Testis (tissue), 3 donors: ENCODE measurements around the gene KLK15. TPM values are rescaled to one million over a fixed set of nuclear protein-coding genes. Genes with fewer than 3 reads are reported as not detected.

ENCODE experiments used
- DNase-seq: peaks from one replicate; pipeline ENCODE4 v3.0.0-alpha.2; 2019
- H3K27ac ChIP-seq, 2 donors: fragments of 200-600 bp; sonication (generic); one replicate each; pipeline ENCODE4 v1.5.1; 2019
- H3K27me3 ChIP-seq: fragments of 200-600 bp; sonication (generic); one replicate; pipeline ENCODE4 v1.5.1; 2019
- H3K36me3 ChIP-seq: fragments of 200-600 bp; sonication (generic); one replicate; pipeline ENCODE4 v1.5.1; 2017; ENCODE audit warnings: low read depth; ENCODE audit errors: missing control alignments
- H3K4me1 ChIP-seq: fragments of 200-600 bp; sonication (generic); one replicate; pipeline ENCODE4 v1.5.1; 2019
- H3K4me3 ChIP-seq, 2 donors: fragments of 200-600 bp; sonication (generic); one replicate each; pipeline ENCODE4 v1.5.1; 2017 to 2019
- H3K9me3 ChIP-seq: fragments of 200-600 bp; sonication (generic); one replicate; pipeline ENCODE4 v1.5.1; 2017
- POLR2A ChIP-seq: fragments of 450-650 bp; IDR thresholded peaks from one replicate; pipeline ENCODE4 v1.6.1; 2017; ENCODE audit warnings: antibody characterized with exemption, mild to moderate bottlenecking, moderate library complexity
- WGBS, 2 donors: methylation state at CpG; one replicate each; pipeline ENCODE4 v1.1.5; 2018; 5-methylcytosine and 5-hydroxymethylcytosine counted together
- intact Hi-C: fragments of 100-400 bp; cut with DNase I; formaldehyde crosslinking; loops from one replicate; pipeline ENCODE4 v1.15.1; 2023; ENCODE audit warnings: low total_unique reads
- polyA plus RNA-seq: library from polyadenylated mRNA; stranded (reverse); fragments of 350-450 nt; fragmentation: Illumina TruSeq; extraction: RNeasy Lipid Tissue Mini Kit (QIAGEN cat#74804); gene quantifications from one replicate; pipeline ENCODE4 v1.2.3, GENCODE V29; 2014; ENCODE audit warnings: low read depth, low replicate concordance; ENCODE audit not compliant: insufficient read depth
- total RNA-seq, 2 donors: library from RNA; depleted of rRNA; stranded (reverse); fragments of >200 nt; gene quantifications; one replicate each; pipeline ENCODE4 v1.2.3, GENCODE V29; 2016
- TF ChIP-seq, protein P1 (sequence below), 3 experiments: fragments of 450-650 bp in 2 of 3; fragments of 200-600 bp in 1 of 3; sonication (generic) in 1 of 3; IDR thresholded peaks; one replicate each; pipeline ENCODE4 v1.5.1; 2016 to 2019; ENCODE audit warnings: antibody characterized with exemption in 3 of 3, mild to moderate bottlenecking in 2 of 3, moderate library complexity in 1 of 3

KLK15 gene
- total and polyA plus RNA-seq, 3 donors from 2014 or later, result 5.5 to 9.0 (median 7.4) TPM

DNA sequence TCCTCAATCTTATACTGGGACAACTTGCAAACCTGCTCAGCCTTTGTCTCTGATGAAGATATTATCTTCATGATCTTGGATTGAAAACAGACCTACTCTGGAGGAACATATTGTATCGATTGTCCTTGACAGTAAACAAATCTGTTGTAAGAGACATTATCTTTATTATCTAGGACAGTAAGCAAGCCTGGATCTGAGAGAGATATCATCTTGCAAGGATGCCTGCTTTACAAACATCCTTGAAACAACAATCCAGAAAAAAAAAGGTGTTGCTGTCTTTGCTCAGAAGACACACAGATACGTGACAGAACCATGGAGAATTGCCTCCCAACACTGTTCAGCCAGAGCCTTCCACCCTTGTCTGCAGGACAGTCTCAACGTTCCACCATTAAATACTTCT lies 17.4 kb upstream of the KLK15 start:
- H3K27me3 ChIP-seq, result no peaks in the 10 kb centered on the region
- no peaks in the 10 kb centered on the region for H3K36me3 ChIP-seq
- WGBS, 2 donors, result 68 to 73% methylated on average over 3 of the region's 3 CpGs
- no peak overlapping the region for H3K4me3 ChIP-seq
- no peak overlapping the region for H3K27ac ChIP-seq
- TF ChIP-seq, protein P1, sequence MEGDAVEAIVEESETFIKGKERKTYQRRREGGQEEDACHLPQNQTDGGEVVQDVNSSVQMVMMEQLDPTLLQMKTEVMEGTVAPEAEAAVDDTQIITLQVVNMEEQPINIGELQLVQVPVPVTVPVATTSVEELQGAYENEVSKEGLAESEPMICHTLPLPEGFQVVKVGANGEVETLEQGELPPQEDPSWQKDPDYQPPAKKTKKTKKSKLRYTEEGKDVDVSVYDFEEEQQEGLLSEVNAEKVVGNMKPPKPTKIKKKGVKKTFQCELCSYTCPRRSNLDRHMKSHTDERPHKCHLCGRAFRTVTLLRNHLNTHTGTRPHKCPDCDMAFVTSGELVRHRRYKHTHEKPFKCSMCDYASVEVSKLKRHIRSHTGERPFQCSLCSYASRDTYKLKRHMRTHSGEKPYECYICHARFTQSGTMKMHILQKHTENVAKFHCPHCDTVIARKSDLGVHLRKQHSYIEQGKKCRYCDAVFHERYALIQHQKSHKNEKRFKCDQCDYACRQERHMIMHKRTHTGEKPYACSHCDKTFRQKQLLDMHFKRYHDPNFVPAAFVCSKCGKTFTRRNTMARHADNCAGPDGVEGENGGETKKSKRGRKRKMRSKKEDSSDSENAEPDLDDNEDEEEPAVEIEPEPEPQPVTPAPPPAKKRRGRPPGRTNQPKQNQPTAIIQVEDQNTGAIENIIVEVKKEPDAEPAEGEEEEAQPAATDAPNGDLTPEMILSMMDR (IDR thresholded peaks at IDR 0.05), result no peak
- no peak for TF ChIP-seq POLR2A
- H3K4me1 ChIP-seq, result no peaks in the 10 kb centered on the region
- no peaks in the 10 kb centered on the region for H3K9me3 ChIP-seq
- intact Hi-C loops, result no loop called here
- DNase-seq, result no peak

DNA sequence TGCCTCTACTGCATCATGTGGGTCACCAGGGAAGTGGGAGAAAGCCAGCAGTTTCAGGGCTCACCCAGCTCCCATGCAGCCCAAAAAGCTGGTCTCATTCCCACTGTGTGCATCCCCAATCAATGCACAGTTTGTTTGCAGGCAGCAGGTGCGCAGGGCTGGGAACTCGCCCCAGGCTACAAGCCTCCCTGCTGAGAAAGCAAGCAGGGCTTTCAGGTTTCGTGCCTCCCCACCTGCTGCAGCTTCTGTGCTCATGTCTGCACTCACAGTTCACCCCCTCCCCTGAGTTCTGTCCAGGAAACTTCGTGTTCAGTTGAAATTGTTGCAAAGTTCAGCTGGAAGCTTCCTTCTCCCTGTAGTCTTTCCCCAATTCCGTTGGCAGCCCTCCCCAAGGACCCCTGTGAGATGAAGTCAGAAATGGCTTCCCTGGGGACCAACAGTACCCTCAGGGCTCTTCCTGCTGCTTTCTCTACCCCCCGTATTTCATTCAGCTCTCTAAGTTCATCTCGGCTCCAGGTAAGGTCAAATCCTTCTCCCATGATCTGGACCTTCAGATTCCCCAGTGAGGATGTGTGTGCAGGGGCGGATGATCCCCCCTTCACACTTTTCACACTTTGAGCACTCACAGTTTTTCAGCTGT lies 11.0 kb upstream of the KLK15 start:
- Histone ChIP-seq H3K36me3 (no peaks in the 10 kb centered on the region), H3K4me1 (no peaks in the 10 kb centered on the region), H3K27ac (no peak overlapping the region), H3K9me3 (no peaks in the 10 kb centered on the region), H3K27me3 (no peaks in the 10 kb centered on the region), H3K4me3 (no peak overlapping the region)
- intact Hi-C loops, result no loop called here
- DNase-seq, result no peak
- TF ChIP-seq, protein P1 (IDR thresholded peaks at IDR 0.05), result no peak
- TF ChIP-seq POLR2A, result no peak
- WGBS, 2 donors, result 69 to 72% methylated on average over 8 of the region's 8 CpGs

DNA sequence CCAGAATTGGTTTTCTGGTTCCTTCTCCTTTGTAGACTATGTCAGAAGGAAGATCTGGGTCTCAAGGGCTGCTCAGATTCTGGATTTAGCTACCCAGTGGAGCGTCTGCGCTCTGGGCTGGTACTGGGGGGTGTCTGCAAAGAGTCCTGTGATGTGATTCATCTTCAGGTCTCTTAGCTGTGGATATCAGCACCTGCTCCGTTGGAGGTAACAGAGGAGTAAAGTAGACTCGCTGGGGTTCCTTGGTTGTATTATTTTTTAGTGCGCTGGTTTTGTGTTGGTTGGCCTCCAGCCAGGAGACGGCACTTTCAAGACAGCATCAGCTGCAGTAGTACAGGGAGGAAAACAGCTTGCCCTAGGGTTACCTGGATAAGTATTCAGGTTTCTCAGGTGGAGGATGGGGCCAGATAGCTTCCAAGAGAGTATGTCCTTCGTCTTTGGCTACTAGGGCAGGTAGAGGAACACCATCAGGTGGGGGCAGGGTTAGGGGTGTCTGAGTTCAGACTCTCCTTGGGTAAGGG lies 10.4 kb upstream of the KLK15 start:
- Histone ChIP-seq H3K4me1 (no peaks in the 10 kb centered on the region), H3K4me3 (no peak overlapping the region), H3K36me3 (no peaks in the 10 kb centered on the region), H3K9me3 (no peaks in the 10 kb centered on the region), H3K27me3 (no peaks in the 10 kb centered on the region), H3K27ac (no peak overlapping the region)
- WGBS, 2 donors, result 84% methylated on average over 7 of the region's 7 CpGs
- no peak for DNase-seq
- TF ChIP-seq POLR2A, result no peak
- TF ChIP-seq, protein P1 (IDR thresholded peaks at IDR 0.05), result no peak
- intact Hi-C loops, result no loop called here

- TF ChIP-seq, protein P1 (IDR thresholded peaks at IDR 0.05), result no peak
- no peak for TF ChIP-seq POLR2A
- intact Hi-C loops, result no loop called here
- Histone ChIP-seq H3K36me3 (no peaks in the 10 kb centered on the region), H3K4me1 (no peaks in the 10 kb centered on the region), H3K27me3 (no peaks in the 10 kb centered on the region), H3K4me3 (no peak overlapping the region), H3K27ac (no peak overlapping the region), H3K9me3 (no peaks in the 10 kb centered on the region)
- 94 to 100% methylated on average over 2 of the region's 2 CpGs for whole genome bisulfite sequencing, 2 donors
- no peak for DNase-seq
Observed at GRCh38 chr19:50843205-50843604, 9.8 kb upstream of the KLK15 start.

DNA sequence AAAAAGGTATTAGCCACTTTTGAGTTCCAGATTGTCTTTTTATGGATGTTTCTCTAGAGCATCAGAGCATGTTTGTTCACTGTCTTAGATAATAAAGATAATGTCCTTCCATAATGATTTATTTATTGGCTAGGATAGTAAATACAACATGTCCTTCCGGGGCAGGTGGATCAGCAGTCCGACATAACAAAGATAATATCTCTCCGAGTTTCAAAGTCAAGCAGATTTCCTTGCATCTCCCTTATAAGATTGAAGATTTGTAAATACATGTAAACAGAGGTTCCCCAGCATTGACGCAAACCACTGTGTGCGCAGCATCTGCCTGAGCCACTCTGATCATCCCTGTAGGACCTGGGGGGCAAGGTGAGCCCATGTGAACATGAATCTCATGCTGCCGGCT lies 8.8 kb upstream of the KLK15 start:
- no peaks in the 10 kb centered on the region for H3K36me3 ChIP-seq
- no peaks in the 10 kb centered on the region for H3K4me1 ChIP-seq
- intact Hi-C loops, result no loop called here
- H3K27ac ChIP-seq, result no peak overlapping the region
- no peak for DNase-seq
- no peaks in the 10 kb centered on the region for H3K27me3 ChIP-seq
- no peaks in the 10 kb centered on the region for H3K9me3 ChIP-seq
- WGBS, 2 donors, result 87 to 89% methylated on average over 6 of the region's 6 CpGs
- H3K4me3 ChIP-seq, result no peak overlapping the region
- TF ChIP-seq POLR2A, result no peak
- TF ChIP-seq, protein P1 (IDR thresholded peaks at IDR 0.05), result no peak
